OCI-LY3 (cell line): ENCODE data around the gene KCNC4.

Source experiments
- H2AFZ ChIP-seq: fragments of 200-600, 300-600 bp; shearing (Covaris generic); 2 replicates; pipeline ENCODE4 v1.6.0; 2014; ENCODE audit warnings: antibody characterized with exemption, low read depth, low read length
- H3K27ac ChIP-seq: fragments of 200-600, 300-600 bp; sonication (generic); 2 replicates; pipeline ENCODE4 v1.5.1; 2014; ENCODE audit warnings: mild to moderate bottlenecking, low read length, moderate library complexity, mixed read lengths
- H3K27me3 ChIP-seq: fragments of 200-600, 300-600 bp; sonication (generic); 2 replicates; pipeline ENCODE4 v1.6.1; 2014; ENCODE audit warnings: low read depth, low read length, mixed read lengths
- H3K36me3 ChIP-seq: fragments of 200-600, 300-600 bp; sonication (generic); replicated peaks from 2 replicates; pipeline ENCODE3; 2014; ENCODE audit warnings: low read depth, low read length, mixed read lengths
- H3K4me1 ChIP-seq: fragments of 300-600, 200-600 bp; sonication (generic); 2 replicates; pipeline ENCODE4 v1.6.1; 2014; ENCODE audit warnings: low read length, mixed read lengths
- H3K4me2 ChIP-seq: fragments of 200-600, 300-600 bp; sonication (generic); 2 replicates; pipeline ENCODE4 v1.6.1; 2014; ENCODE audit warnings: low read length, mixed read lengths
- H3K4me3 ChIP-seq: fragments of 300-600, 200-600 bp; sonication (generic); 2 replicates; pipeline ENCODE4 v1.5.1; 2014; ENCODE audit warnings: antibody characterized with exemption, mild to moderate bottlenecking, low read length, moderate library complexity
- H3K79me2 ChIP-seq: fragments of 300-600, 200-600 bp; shearing (Covaris generic); 2 replicates; pipeline ENCODE4 v1.6.1; 2014; ENCODE audit warnings: mild to moderate bottlenecking, low read length, mixed read lengths
- H3K9ac ChIP-seq: fragments of 300-600, 200-600 bp; shearing (Covaris generic); 2 replicates; pipeline ENCODE4 v1.6.0; 2014; ENCODE audit warnings: mild to moderate bottlenecking, low read length, moderate library complexity
- H3K9me3 ChIP-seq: fragments of 200-600, 300-600 bp; shearing (Covaris generic); 2 replicates; pipeline ENCODE4 v1.6.1; 2014; ENCODE audit warnings: low read length, mixed read lengths; ENCODE audit not compliant: insufficient read depth
- H4K20me1 ChIP-seq: fragments of 200-600, 300-600 bp; sonication (generic); 2 replicates; pipeline ENCODE4 v1.6.1; 2016; ENCODE audit warnings: low read length, mixed read lengths; ENCODE audit not compliant: insufficient read depth
- CTCF ChIP-seq: fragments of 200-600, 300-600 bp; sonication (generic); IDR thresholded peaks from 2 replicates; pipeline ENCODE4 v1.5.1; 2014; ENCODE audit warnings: antibody characterized with exemption, low read length, low read depth
- EZH2phosphoT487 ChIP-seq: fragments of 200-600 bp; shearing (Covaris generic); IDR thresholded peaks from 2 replicates; pipeline ENCODE4 v1.6.1; 2018; ENCODE audit warnings: antibody characterized with exemption, mixed run types, low read depth

The KCNC4 gene

DNA sequence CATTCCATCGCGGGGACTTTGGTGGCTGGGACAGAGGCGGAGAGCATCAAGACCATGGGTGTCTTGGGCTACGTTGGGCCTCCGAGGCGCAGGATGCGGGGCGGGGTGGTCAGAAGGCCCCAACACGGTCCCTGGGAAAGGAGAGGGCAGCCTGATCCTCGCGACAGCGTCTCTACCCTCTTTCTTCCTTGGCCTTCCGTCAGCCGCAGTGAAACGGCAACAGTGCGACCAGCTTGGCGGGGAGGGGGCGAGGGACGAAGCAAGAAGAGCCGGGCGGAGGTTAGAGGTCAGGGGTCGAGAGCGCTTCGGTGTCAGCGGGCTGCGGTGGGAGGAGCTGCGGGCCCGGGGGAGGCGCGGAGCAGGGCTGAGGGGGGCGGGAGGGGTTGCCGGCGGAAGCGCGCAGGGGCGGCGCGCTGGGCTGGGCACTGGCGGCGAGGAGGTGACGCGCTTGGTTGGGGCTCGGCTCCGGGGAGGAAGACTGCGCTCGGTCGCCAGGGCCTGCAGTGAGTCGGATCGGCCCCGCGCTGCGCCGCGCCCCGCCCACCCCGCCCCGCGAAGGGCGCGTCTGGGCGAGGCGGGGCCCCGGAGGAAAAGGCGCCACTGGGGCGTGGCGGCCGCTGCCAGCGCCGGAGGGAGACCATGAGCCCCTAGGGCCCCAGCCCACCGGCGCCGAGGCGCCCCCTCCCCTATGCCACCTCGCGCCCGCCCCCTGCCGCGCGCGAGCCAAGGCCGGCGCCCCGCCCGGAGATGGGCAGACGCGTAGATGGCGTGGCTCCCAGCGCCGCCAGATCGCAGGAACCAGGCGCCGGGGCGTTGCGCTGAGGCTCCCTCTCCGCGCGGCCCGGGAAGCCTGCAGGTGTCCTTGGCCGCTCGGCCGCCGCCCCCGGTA, at the start of gene KCNC4:
TSS of gene KCNC4 (plus strand) at position 600 of the 889 bp plus-strand sequence. CDS start 1,186 bp downstream, outside the sequence.
- no peaks in the 10 kb centered on the region for H3K36me3 ChIP-seq
- H2AFZ ChIP-seq = peak within 1 kb of the TSS; percentile 73; the same call in 1 of the 2 replicates
- no peaks in the 10 kb centered on the region for H3K79me2 ChIP-seq
- H3K27ac ChIP-seq = no peak within 1 kb of the TSS
- peak within 1 kb of the TSS; percentile 84 for H3K4me3 ChIP-seq
- peaks cover 6% of the 10 kb centered on the region for H3K4me1 ChIP-seq
- TF ChIP-seq CTCF = no peak
- TF ChIP-seq EZH2phosphoT487 = no peak
- no peaks in the 10 kb centered on the region for H4K20me1 ChIP-seq
- H3K9ac ChIP-seq = peak within 1 kb of the TSS; percentile 74
- H3K9me3 ChIP-seq = no peaks in the 10 kb centered on the region
- H3K27me3 ChIP-seq = no peaks in the 10 kb centered on the region
- peak within 1 kb of the TSS; percentile 73 for H3K4me2 ChIP-seq

GRCh38 chr1:110160538-110161100, 49.5 kb upstream of the KCNC4 start:
- H3K4me2 ChIP-seq = no peak overlapping the region
- no peak for TF ChIP-seq CTCF
- no peak for TF ChIP-seq EZH2phosphoT487
- no peaks in the 10 kb centered on the region for H3K27me3 ChIP-seq

GRCh38 chr1:110161165-110161564, 48.9 kb upstream of the KCNC4 start:
- H3K4me2 ChIP-seq = no peak overlapping the region
- no peaks in the 10 kb centered on the region for H3K9me3 ChIP-seq
- no peak overlapping the region for H3K4me3 ChIP-seq
- no peak overlapping the region for H3K9ac ChIP-seq
- no peaks in the 10 kb centered on the region for H4K20me1 ChIP-seq
- no peak overlapping the region for H2AFZ ChIP-seq
- no peaks in the 10 kb centered on the region for H3K27me3 ChIP-seq
- no peaks in the 10 kb centered on the region for H3K79me2 ChIP-seq
- no peaks in the 10 kb centered on the region for H3K4me1 ChIP-seq
- TF ChIP-seq EZH2phosphoT487 = no peak
- TF ChIP-seq CTCF = no peak
- H3K36me3 ChIP-seq = no peaks in the 10 kb centered on the region
- no peak overlapping the region for H3K27ac ChIP-seq

More at GRCh38 chr1:110160538-110161100, 49.5 kb upstream of the KCNC4 start:
- no peaks in the 10 kb centered on the region for H3K79me2 ChIP-seq
- H2AFZ ChIP-seq = no peak overlapping the region
- no peaks in the 10 kb centered on the region for H3K36me3 ChIP-seq
- H3K27ac ChIP-seq = no peak overlapping the region
- H3K9ac ChIP-seq = no peak overlapping the region
- no peaks in the 10 kb centered on the region for H4K20me1 ChIP-seq
- H3K4me3 ChIP-seq = no peak overlapping the region
- H3K4me1 ChIP-seq = no peaks in the 10 kb centered on the region
- no peaks in the 10 kb centered on the region for H3K9me3 ChIP-seq

DNA sequence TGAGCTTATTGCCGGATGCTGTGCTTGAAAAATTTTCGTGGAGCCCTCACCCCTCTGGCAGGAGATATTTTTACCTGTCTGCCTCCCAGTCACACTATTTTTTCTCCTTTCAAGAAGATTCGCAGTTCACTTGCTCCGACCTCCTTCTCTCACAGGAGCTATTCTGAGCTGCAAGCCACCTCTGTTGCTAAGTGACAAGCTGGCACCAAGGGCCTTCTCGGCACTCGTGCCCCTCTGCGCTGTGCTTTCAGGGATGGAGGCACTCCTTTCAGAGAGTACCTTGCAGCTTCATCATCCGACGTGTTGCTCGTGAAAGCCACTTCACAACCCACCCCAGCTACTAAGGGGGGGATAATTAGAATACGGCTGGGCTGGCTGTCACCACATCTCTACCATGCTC, 48.3 kb upstream of the KCNC4 start:
- Histone ChIP-seq H3K4me3 (no peak overlapping the region), H3K4me2 (no peak overlapping the region), H3K9me3 (no peaks in the 10 kb centered on the region), H2AFZ (no peak overlapping the region), H3K4me1 (no peaks in the 10 kb centered on the region), H3K27me3 (no peaks in the 10 kb centered on the region), H3K27ac (no peak overlapping the region), H3K79me2 (no peaks in the 10 kb centered on the region), H3K36me3 (no peaks in the 10 kb centered on the region), H4K20me1 (no peaks in the 10 kb centered on the region), H3K9ac (no peak overlapping the region)
- TF ChIP-seq CTCF = no peak
- no peak for TF ChIP-seq EZH2phosphoT487
